ENCODE measurements around the gene SKOR1.

DNA sequence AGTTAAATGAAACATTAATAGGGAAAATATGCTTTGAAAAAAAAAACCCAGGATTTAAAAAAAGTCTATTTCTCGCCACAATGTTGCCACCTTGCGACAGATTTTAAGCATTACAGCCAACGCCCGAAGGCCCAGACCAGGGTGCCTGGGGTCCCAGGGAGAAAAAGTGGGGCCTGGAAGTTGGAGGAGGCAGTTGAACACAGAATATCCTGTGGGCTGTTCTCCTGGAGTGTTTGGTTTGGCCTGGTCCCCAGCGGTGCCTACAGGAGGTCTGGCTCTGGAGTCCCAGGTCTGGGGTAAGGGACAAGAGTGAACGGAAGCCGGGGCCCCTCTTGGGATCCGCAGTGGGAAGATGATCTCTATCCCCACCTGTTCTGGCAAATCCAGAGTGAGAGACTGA lies 11.2 kb downstream of the SKOR1 start:
- TF ChIP-seq EZH2 (IDR thresholded peaks at IDR 0.05; ENCODE audit: insufficient read depth, poor library complexity, severe bottlenecking) (no peak), EZH2phosphoT487 (IDR thresholded peaks at IDR 0.05; ENCODE audit: insufficient read depth, low read depth) (no peak)

Data from GM23248 (cell line).